HCT116 (cell line): ENCODE measurements around the gene TRIM62. TPM values are rescaled to one million over a fixed set of nuclear protein-coding genes. Genes with fewer than 3 reads are reported as not detected.

ENCODE experiments used
- ATAC-seq: fragments of 200-7000 bp; cut with Tn5 transposase; 2 replicates; pipeline ENCODE4 v1.9.1; 2020; ENCODE audit warnings: mild to moderate bottlenecking, moderate library complexity
- BruUV-seq: library from RNA; stranded (reverse); fragments of 400-500 nt; replicated peaks from 2 replicates; lab custom pipeline; 2021; lab: Mats Ljungman, UMichigan
- CTCF ChIA-PET: fragments of 300-600 bp; sonication (Branson Sonifier 250); formaldehyde crosslinking; loops from one replicate; lab custom pipeline; 2021; ENCODE audit warnings: antibody characterized with exemption; lab: Charles Lee
- POLR2A ChIA-PET: fragments of 300-600, 350-600 bp; sonication (Branson Sonifier 250); formaldehyde crosslinking; loops from one replicate; lab custom pipeline; 2021; ENCODE audit warnings: antibody characterized with exemption; lab: Charles Lee
- RAD21 ChIA-PET, 2 experiments: fragments of 300-600 bp; sonication (Branson Sonifier 250); formaldehyde crosslinking; loops; one replicate each; lab custom pipeline; 2023; ENCODE audit warnings: low total read pairs in 2 of 2; ENCODE audit not compliant: uncharacterized antibody in 2 of 2, unreplicated experiment in 2 of 2, low non-redundant PET in 1 of 2; lab: Charles Lee
- DNase-seq: peaks from one replicate; pipeline ENCODE4 v3.0.0-alpha.2; 2010; ENCODE audit warnings: low read depth, low spot score
- H2AFZ ChIP-seq: fragments of 200-600 bp; shearing (Covaris generic), sonication (generic); 2 replicates; pipeline ENCODE4 v1.6.1; 2017; ENCODE audit warnings: low read depth, mixed run types, mixed read lengths, antibody characterized with exemption, low read length; ENCODE audit not compliant: poor library complexity, severe bottlenecking
- H3K27ac ChIP-seq: 2 replicates; pipeline ENCODE4 v1.5.1; 2012; ENCODE audit warnings: low read depth, low read length
- H3K27me3 ChIP-seq: fragments of 200-600 bp; sonication (generic); 2 replicates; pipeline ENCODE4 v1.6.1; 2016; ENCODE audit warnings: mixed run types, low read length, mixed read lengths; ENCODE audit not compliant: insufficient read depth
- H3K36me3 ChIP-seq, 2 experiments: fragments of 200-500 bp in 1 of 2; fragments of 200-600 bp in 1 of 2; sonication (Bioruptor generic) in 1 of 2; sonication (generic) in 1 of 2; 2 replicates each; pipeline versions ENCODE4 v1.5.1 to v1.6.1; 2014 to 2016; ENCODE audit warnings: low read length in 2 of 2, inconsistent platforms in 1 of 2, mixed read lengths in 1 of 2, mixed run types in 1 of 2; ENCODE audit not compliant: insufficient read depth in 2 of 2, control insufficient read depth in 1 of 2
- H3K4me1 ChIP-seq, 2 experiments: fragments of 200-600 bp in 1 of 2; sonication (generic) in 1 of 2; 2 replicates each; pipeline versions ENCODE4 v1.5.1 to v1.6.1; 2012 to 2017; ENCODE audit warnings: low read length in 2 of 2, inconsistent platforms in 1 of 2, mild to moderate bottlenecking in 1 of 2, mixed read lengths in 1 of 2, mixed run types in 1 of 2, moderate library complexity in 1 of 2; ENCODE audit not compliant: insufficient read depth in 2 of 2, control insufficient read depth in 1 of 2
- H3K4me2 ChIP-seq: fragments of 200-600 bp; sonication (generic); 2 replicates; pipeline ENCODE4 v1.6.1; 2017; ENCODE audit warnings: mixed run types, low read length, mixed read lengths
- H3K4me3 ChIP-seq, 2 experiments: fragments of 200-600 bp in 1 of 2; sonication (generic) in 1 of 2; replicated peaks in 1 of 2; 2 replicates each; pipeline ENCODE4 v1.5.1; 2011 to 2016; ENCODE audit warnings: low read length in 2 of 2, control low read depth in 1 of 2, low read depth in 1 of 2, mild to moderate bottlenecking in 1 of 2, mixed read lengths in 1 of 2, mixed run types in 1 of 2
- H3K79me2 ChIP-seq: fragments of 200-600 bp; sonication (generic); 2 replicates; pipeline ENCODE4 v1.6.1; 2017; ENCODE audit warnings: mild to moderate bottlenecking, mixed run types, low read length, moderate library complexity, mixed read lengths; ENCODE audit not compliant: insufficient read depth
- H3K9ac ChIP-seq: fragments of 200-600 bp; sonication (generic); 2 replicates; pipeline ENCODE4 v1.6.1; 2016; ENCODE audit warnings: low read length, mixed read lengths
- H3K9me2 ChIP-seq: fragments of 200-600 bp; sonication (generic), shearing (Covaris generic); 2 replicates; pipeline ENCODE4 v1.6.1; 2017; ENCODE audit warnings: mixed run types, mild to moderate bottlenecking, moderate library complexity; ENCODE audit not compliant: insufficient read depth
- H3K9me3 ChIP-seq, 2 experiments: fragments of 200-500 bp in 1 of 2; fragments of 200-600 bp in 1 of 2; sonication (Bioruptor generic) in 1 of 2; sonication (generic) in 1 of 2; 2 replicates each; pipeline ENCODE4 v1.6.1; 2014 to 2017; ENCODE audit warnings: low read length in 2 of 2, mixed read lengths in 2 of 2, inconsistent platforms in 1 of 2, low read depth in 1 of 2, mild to moderate bottlenecking in 1 of 2, mixed run types in 1 of 2, moderate library complexity in 1 of 2; ENCODE audit not compliant: control insufficient read depth in 1 of 2, insufficient read depth in 1 of 2
- H4K20me1 ChIP-seq: fragments of 200-600 bp; sonication (generic), shearing (Covaris generic); 2 replicates; pipeline ENCODE4 v1.6.1; 2017; ENCODE audit warnings: mixed run types, mild to moderate bottlenecking, moderate library complexity; ENCODE audit not compliant: insufficient read depth
- CBX3 ChIP-seq: IDR thresholded peaks from 2 replicates; pipeline ENCODE4 v1.6.1; 2012; ENCODE audit warnings: low read depth
- CEBPB ChIP-seq: IDR thresholded peaks from 2 replicates; pipeline ENCODE4 v1.6.1; 2012; ENCODE audit warnings: low read depth
- ELF1 ChIP-seq: IDR thresholded peaks from 2 replicates; pipeline ENCODE4 v1.6.1; 2012; ENCODE audit warnings: low read depth, borderline replicate concordance
- EZH2 ChIP-seq: fragments of 200-600 bp; sonication (generic); IDR thresholded peaks from 2 replicates; pipeline ENCODE4 v1.6.1; 2017; ENCODE audit warnings: antibody characterized with exemption, mixed run types
- EZH2phosphoT487 ChIP-seq: fragments of 200-600 bp; IDR thresholded peaks from 2 replicates; pipeline ENCODE4 v1.6.1; 2018; ENCODE audit warnings: antibody characterized with exemption, borderline replicate concordance
- FOSL1 ChIP-seq: IDR thresholded peaks from 2 replicates; pipeline ENCODE4 v1.6.1; 2012; ENCODE audit warnings: low read depth
- JUND ChIP-seq: IDR thresholded peaks from 2 replicates; pipeline ENCODE4 v1.6.1; 2012
- POLR2A ChIP-seq: IDR thresholded peaks from 2 replicates; pipeline ENCODE4 v1.7.0; 2011; ENCODE audit warnings: borderline replicate concordance; ENCODE audit not compliant: insufficient read depth, insufficient read length; ENCODE audit errors: extremely low read depth
- RAD21 ChIP-seq: IDR thresholded peaks from 2 replicates; pipeline ENCODE4 v1.6.1; 2012; ENCODE audit warnings: low read depth, mild to moderate bottlenecking
- YY1 ChIP-seq: IDR thresholded peaks from 2 replicates; pipeline ENCODE4 v1.6.1; 2011; ENCODE audit warnings: low read length, low read depth, moderate library complexity, mild to moderate bottlenecking; ENCODE audit not compliant: insufficient replicate concordance; ENCODE audit errors: extremely low read depth
- ZFX ChIP-seq: fragments of 450-650 bp; IDR thresholded peaks from 2 replicates; pipeline ENCODE4 v1.6.1; 2017
- intact Hi-C: fragments of 100-400 bp; cut with micrococcal nuclease; formaldehyde crosslinking; loops from 2 replicates; pipeline ENCODE4 v1.10.0; 2022
- total RNA-seq: library from RNA; stranded (reverse); gene quantifications from one replicate; pipeline ENCODE4 v1.2.1, GENCODE V29; 2021; ENCODE audit not compliant: unreplicated experiment
- TF ChIP-seq, protein P1 (sequence below): IDR thresholded peaks from 2 replicates; pipeline ENCODE4 v1.6.1; 2012
- TF ChIP-seq, protein P2 (sequence below), 3 experiments: fragments of 200-600 bp in 1 of 3; sonication (generic) in 1 of 3; IDR thresholded peaks in 2 of 3; conservative IDR thresholded peaks in 1 of 3; 2 replicates each; pipeline ENCODE4 v1.5.1; 2012 to 2017; ENCODE audit warnings: low read depth in 2 of 3, low read length in 2 of 3, antibody characterized with exemption in 1 of 3, borderline replicate concordance in 1 of 3, control low read depth in 1 of 3, mild to moderate bottlenecking in 1 of 3, mixed read lengths in 1 of 3, mixed run types in 1 of 3, moderate library complexity in 1 of 3; ENCODE audit not compliant: insufficient read depth in 1 of 3
- TF ChIP-seq, protein P3 (sequence below): IDR thresholded peaks from 2 replicates; pipeline ENCODE4 v1.6.1; 2012
- TF ChIP-seq, protein P4 (sequence below): IDR thresholded peaks from 2 replicates; pipeline ENCODE4 v1.6.1; 2011; ENCODE audit warnings: mild to moderate bottlenecking, low read length, moderate library complexity; ENCODE audit not compliant: insufficient replicate concordance; ENCODE audit errors: extremely low read depth

TRIM62 gene
- total RNA-seq, 1 experiment from 2014 or later: 6.5 TPM

DNA sequence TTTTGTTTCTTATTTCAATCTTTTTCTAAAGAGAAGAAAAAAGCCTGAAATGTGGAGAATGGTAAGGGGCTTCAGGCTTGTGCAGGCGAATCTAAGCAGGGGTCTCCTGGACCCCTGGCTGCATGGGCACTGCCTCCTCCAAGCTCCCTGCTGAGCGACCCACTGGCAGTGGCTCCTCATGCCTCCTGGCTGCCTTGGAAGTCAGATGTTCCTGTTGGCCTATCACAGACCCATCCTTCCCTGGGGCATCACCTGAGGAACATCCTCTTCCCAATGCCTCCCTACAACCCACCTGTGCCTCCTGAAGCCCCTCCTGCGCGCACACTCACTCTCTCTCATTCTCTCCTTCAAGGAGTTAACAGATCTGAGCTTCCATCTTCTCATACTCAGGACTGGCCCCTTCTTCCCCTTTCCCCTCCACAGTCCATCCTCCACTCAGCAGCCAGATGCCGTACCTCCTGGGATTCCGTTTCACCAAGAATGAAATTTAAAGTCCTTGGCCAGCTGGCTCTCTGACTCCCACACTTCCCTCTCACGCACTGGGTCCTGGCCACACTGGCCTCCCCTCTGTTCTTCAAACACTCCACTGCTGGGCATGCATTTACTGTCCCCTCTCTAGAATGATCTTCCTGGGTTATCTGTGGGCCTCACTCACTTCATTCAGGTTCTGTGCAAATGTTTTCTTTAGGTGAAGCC, 59.2 kb downstream of the TRIM62 start:
- Histone ChIP-seq H3K9me3 (no peaks in the 10 kb centered on the region), H3K9ac (no peak overlapping the region), H3K9me2 (no peaks in the 10 kb centered on the region), H4K20me1 (no peaks in the 10 kb centered on the region), H3K36me3 (no peaks in the 10 kb centered on the region; a peak in 1 of 4 replicates), H3K27ac (no peak overlapping the region), H2AFZ (no peak overlapping the region), H3K4me2 (no peak overlapping the region), H3K4me1 (peaks cover 0 to 9% of the 10 kb centered on the region in 2 experiments; a peak in 3 of 4 replicates), H3K4me3 (no peak overlapping the region), H3K27me3 (no peaks in the 10 kb centered on the region), H3K79me2 (peaks cover 20% of the 10 kb centered on the region)
- POLR2A ChIA-PET: no interaction called here
- no TSS peak for BruUV-seq
- ATAC-seq: no peak
- RAD21 ChIA-PET: no interaction called here
- intact Hi-C loops: loop anchor here (10.0 kb wide), 1 partner anchor 222 kb away; no protein-coding TSS in a partner anchor
- no peak for DNase-seq
- CTCF ChIA-PET: no interaction called here
- TF ChIP-seq YY1 (no peak), JUND (no peak), CEBPB (no peak), RAD21 (no peak), EZH2 (no peak), CBX3 (no peak), ZFX (no peak), EZH2phosphoT487 (no peak), FOSL1 (no peak), POLR2A (no peak), ELF1 (no peak)
- TF ChIP-seq, protein P1, sequence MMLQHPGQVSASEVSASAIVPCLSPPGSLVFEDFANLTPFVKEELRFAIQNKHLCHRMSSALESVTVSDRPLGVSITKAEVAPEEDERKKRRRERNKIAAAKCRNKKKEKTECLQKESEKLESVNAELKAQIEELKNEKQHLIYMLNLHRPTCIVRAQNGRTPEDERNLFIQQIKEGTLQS: no peak
- TF ChIP-seq, protein P2, sequence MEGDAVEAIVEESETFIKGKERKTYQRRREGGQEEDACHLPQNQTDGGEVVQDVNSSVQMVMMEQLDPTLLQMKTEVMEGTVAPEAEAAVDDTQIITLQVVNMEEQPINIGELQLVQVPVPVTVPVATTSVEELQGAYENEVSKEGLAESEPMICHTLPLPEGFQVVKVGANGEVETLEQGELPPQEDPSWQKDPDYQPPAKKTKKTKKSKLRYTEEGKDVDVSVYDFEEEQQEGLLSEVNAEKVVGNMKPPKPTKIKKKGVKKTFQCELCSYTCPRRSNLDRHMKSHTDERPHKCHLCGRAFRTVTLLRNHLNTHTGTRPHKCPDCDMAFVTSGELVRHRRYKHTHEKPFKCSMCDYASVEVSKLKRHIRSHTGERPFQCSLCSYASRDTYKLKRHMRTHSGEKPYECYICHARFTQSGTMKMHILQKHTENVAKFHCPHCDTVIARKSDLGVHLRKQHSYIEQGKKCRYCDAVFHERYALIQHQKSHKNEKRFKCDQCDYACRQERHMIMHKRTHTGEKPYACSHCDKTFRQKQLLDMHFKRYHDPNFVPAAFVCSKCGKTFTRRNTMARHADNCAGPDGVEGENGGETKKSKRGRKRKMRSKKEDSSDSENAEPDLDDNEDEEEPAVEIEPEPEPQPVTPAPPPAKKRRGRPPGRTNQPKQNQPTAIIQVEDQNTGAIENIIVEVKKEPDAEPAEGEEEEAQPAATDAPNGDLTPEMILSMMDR (IDR thresholded peaks at IDR 0.05 in 2 of 3, conservative IDR thresholded peaks at IDR 0.05 in 1 of 3; ENCODE audit: borderline replicate concordance in 1 of 3, insufficient read depth in 1 of 3, low read depth in 2 of 3, low read length in 2 of 3): no peak
- TF ChIP-seq, protein P3, sequence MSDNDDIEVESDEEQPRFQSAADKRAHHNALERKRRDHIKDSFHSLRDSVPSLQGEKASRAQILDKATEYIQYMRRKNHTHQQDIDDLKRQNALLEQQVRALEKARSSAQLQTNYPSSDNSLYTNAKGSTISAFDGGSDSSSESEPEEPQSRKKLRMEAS: no peak
- TF ChIP-seq, protein P4, sequence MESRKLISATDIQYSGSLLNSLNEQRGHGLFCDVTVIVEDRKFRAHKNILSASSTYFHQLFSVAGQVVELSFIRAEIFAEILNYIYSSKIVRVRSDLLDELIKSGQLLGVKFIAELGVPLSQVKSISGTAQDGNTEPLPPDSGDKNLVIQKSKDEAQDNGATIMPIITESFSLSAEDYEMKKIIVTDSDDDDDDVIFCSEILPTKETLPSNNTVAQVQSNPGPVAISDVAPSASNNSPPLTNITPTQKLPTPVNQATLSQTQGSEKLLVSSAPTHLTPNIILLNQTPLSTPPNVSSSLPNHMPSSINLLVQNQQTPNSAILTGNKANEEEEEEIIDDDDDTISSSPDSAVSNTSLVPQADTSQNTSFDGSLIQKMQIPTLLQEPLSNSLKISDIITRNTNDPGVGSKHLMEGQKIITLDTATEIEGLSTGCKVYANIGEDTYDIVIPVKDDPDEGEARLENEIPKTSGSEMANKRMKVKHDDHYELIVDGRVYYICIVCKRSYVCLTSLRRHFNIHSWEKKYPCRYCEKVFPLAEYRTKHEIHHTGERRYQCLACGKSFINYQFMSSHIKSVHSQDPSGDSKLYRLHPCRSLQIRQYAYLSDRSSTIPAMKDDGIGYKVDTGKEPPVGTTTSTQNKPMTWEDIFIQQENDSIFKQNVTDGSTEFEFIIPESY: no peak
